PC-3 (cell line): Measurements from ENCODE around the gene NR1I3. TPM values are rescaled to one million over a fixed set of nuclear protein-coding genes. Genes with fewer than 3 reads are reported as not detected.
A peak's percentile ranks its signal among the peaks of the same experiment; 100 is the strongest.

ENCODE experiments used
- ATAC-seq: fragments of 200-7000 bp; cut with Tn5 transposase; 2 replicates; pipeline ENCODE4 v1.9.1; 2020; ENCODE audit warnings: mild to moderate bottlenecking, moderate library complexity
- BruUV-seq: library from RNA; stranded (reverse); fragments of 400-500 nt; replicated peaks from 2 replicates; lab custom pipeline; 2021; lab: Mats Ljungman, UMichigan
- CTCF ChIA-PET: fragments of 300-600 bp; sonication (Branson Sonifier 250); formaldehyde crosslinking; loops from one replicate; lab custom pipeline; 2022; ENCODE audit warnings: antibody characterized with exemption; lab: Charles Lee
- POLR2A ChIA-PET: fragments of 300-600 bp; sonication (Branson Sonifier 250); formaldehyde crosslinking; loops from one replicate; lab custom pipeline; 2022; ENCODE audit warnings: antibody characterized with exemption; ENCODE audit not compliant: unreplicated experiment; lab: Charles Lee
- DNase-seq: peaks from one replicate; pipeline ENCODE4 v3.0.0-alpha.2; 2015
- H2AFZ ChIP-seq: fragments of 300-600 bp; sonication (generic); 2 replicates; pipeline ENCODE4 v1.6.0; 2016; ENCODE audit warnings: antibody characterized with exemption, low read length
- H3F3A ChIP-seq: fragments of 300-600 bp; sonication (generic); one replicate; pipeline ENCODE4 v1.6.0; 2017; ENCODE audit warnings: antibody characterized with exemption, low read length, control low read depth, mild to moderate bottlenecking; ENCODE audit not compliant: unreplicated experiment
- H3K27ac ChIP-seq: fragments of 300-600 bp; sonication (generic); 2 replicates; pipeline ENCODE4 v1.5.1; 2016; ENCODE audit warnings: mild to moderate bottlenecking, low read length
- H3K27me3 ChIP-seq: fragments of 300-600 bp; sonication (generic); 2 replicates; pipeline ENCODE4 v1.6.1; 2016; ENCODE audit warnings: low read length, mixed read lengths
- H3K36me3 ChIP-seq: fragments of 300-600 bp; sonication (generic); 2 replicates; pipeline ENCODE4 v1.6.1; 2016; ENCODE audit warnings: low read depth, mixed run types, low read length, mixed read lengths
- H3K4me1 ChIP-seq: fragments of 300-600 bp; sonication (generic); 2 replicates; pipeline ENCODE4 v1.5.1; 2016; ENCODE audit warnings: low read length; ENCODE audit not compliant: insufficient read depth
- H3K4me2 ChIP-seq: fragments of 300-600 bp; sonication (generic); 2 replicates; pipeline ENCODE4 v1.6.0; 2016; ENCODE audit warnings: low read length
- H3K4me3 ChIP-seq: fragments of 300-600 bp; sonication (generic); 2 replicates; pipeline ENCODE4 v1.5.1; 2016; ENCODE audit warnings: mild to moderate bottlenecking, low read length, mixed read lengths
- H3K79me2 ChIP-seq: fragments of 300-600 bp; sonication (generic); 2 replicates; pipeline ENCODE4 v1.6.1; 2017; ENCODE audit warnings: low read length, mixed read lengths
- H3K9ac ChIP-seq: fragments of 300-600 bp; sonication (generic); 2 replicates; pipeline ENCODE4 v1.6.0; 2016; ENCODE audit warnings: mild to moderate bottlenecking, low read length
- H3K9me2 ChIP-seq: fragments of 300-600 bp; sonication (generic); replicated peaks from 2 replicates; pipeline ENCODE4 v1.6.1; 2016; ENCODE audit warnings: mixed run types, low read length, mixed read lengths
- H3K9me3 ChIP-seq: fragments of 300-600 bp; sonication (generic); 2 replicates; pipeline ENCODE4 v1.6.1; 2016; ENCODE audit warnings: low read length, mixed read lengths
- H4K20me1 ChIP-seq: fragments of 300-600 bp; sonication (generic); 2 replicates; pipeline ENCODE4 v1.6.1; 2016; ENCODE audit warnings: low read length, mixed read lengths
- CTCF ChIP-seq: fragments of 300-600 bp; sonication (generic); conservative IDR thresholded peaks from 2 replicates; pipeline ENCODE4 v1.5.1; 2017; ENCODE audit warnings: antibody characterized with exemption, low read depth, mild to moderate bottlenecking, low read length
- EZH2 ChIP-seq: fragments of 300-600 bp; sonication (generic); IDR thresholded peaks from one replicate; pipeline ENCODE4 v1.6.1; 2017; ENCODE audit warnings: antibody characterized with exemption, mild to moderate bottlenecking, low read length; ENCODE audit not compliant: unreplicated experiment
- EZH2phosphoT487 ChIP-seq: fragments of 300-600 bp; sonication (generic); IDR thresholded peaks from 2 replicates; pipeline ENCODE4 v1.6.1; 2018; ENCODE audit warnings: mild to moderate bottlenecking, antibody characterized with exemption, low read length, borderline replicate concordance
- intact Hi-C: fragments of 100-400 bp; cut with micrococcal nuclease; formaldehyde crosslinking; loops from 2 replicates; pipeline ENCODE4 v1.9.0; 2023
- total RNA-seq: library from RNA; depleted of rRNA; stranded (reverse); fragments of >200 nt; gene quantifications from 2 replicates; pipeline ENCODE4 v1.2.3, GENCODE V29; 2014

NR1I3 gene
- total RNA-seq, 1 experiment from 2014 or later, result not detected

- no peaks in the 10 kb centered on the region for H3K9me2 ChIP-seq
- peak; percentile 18 for ATAC-seq
- no peak overlapping the region for H3K4me2 ChIP-seq
- no peaks in the 10 kb centered on the region for H3K36me3 ChIP-seq
- DNase-seq, result no peak
- H3K4me1 ChIP-seq, result no peaks in the 10 kb centered on the region
- no peaks in the 10 kb centered on the region for H4K20me1 ChIP-seq
- ChIA-PET POLR2A (interaction anchor here (0.6 kb wide), 1 partner anchor 32 kb away, joined by 17 read pairs; no protein-coding TSS in a partner anchor), CTCF (no interaction called here)
- no peak overlapping the region for H3K9ac ChIP-seq
- no peaks in the 10 kb centered on the region for H3F3A ChIP-seq
- H3K27me3 ChIP-seq, result no peaks in the 10 kb centered on the region
- H2AFZ ChIP-seq, result no peak overlapping the region
- no peaks in the 10 kb centered on the region for H3K79me2 ChIP-seq
- no TSS peak for BruUV-seq
- intact Hi-C loops, result no loop called here
- no peak overlapping the region for H3K4me3 ChIP-seq
- TF ChIP-seq EZH2 (no peak), EZH2phosphoT487 (no peak), CTCF (no peak)
- H3K27ac ChIP-seq, result no peak overlapping the region
- H3K9me3 ChIP-seq, result no peaks in the 10 kb centered on the region
Measured at GRCh38 chr1:161235957-161236775, 1.8 kb downstream of the NR1I3 start.

- Histone ChIP-seq H3K79me2 (no peaks in the 10 kb centered on the region), H2AFZ (no peak overlapping the region), H4K20me1 (no peaks in the 10 kb centered on the region), H3K9me3 (no peaks in the 10 kb centered on the region), H3K4me1 (peaks cover under 1% of the 10 kb centered on the region; the same call in 1 of the 2 replicates), H3K27ac (no peak overlapping the region), H3K4me2 (no peak overlapping the region), H3K9me2 (no peaks in the 10 kb centered on the region), H3K36me3 (peaks cover 22% of the 10 kb centered on the region), H3K4me3 (no peak overlapping the region), H3K9ac (no peak overlapping the region), H3K27me3 (no peaks in the 10 kb centered on the region), H3F3A (no peaks in the 10 kb centered on the region)
- POLR2A ChIA-PET, result no interaction called here
- intact Hi-C loops, result no loop called here
- ATAC-seq (no peak), DNase-seq (no peak)
- CTCF ChIA-PET, result no interaction called here
- no peak for TF ChIP-seq CTCF
- no peak for TF ChIP-seq EZH2
- TF ChIP-seq EZH2phosphoT487, result no peak
- no TSS peak for BruUV-seq
Measured at GRCh38 chr1:161233102-161233501, 4.9 kb downstream of the NR1I3 start.

- H3F3A ChIP-seq, result no peaks in the 10 kb centered on the region
- ATAC-seq (no peak), DNase-seq (no peak)
- intact Hi-C loops, result no loop called here
- no peak overlapping the region for H3K9ac ChIP-seq
- peaks cover 22% of the 10 kb centered on the region for H3K36me3 ChIP-seq
- peaks cover 16% of the 10 kb centered on the region for H3K79me2 ChIP-seq
- no peak overlapping the region for H3K27ac ChIP-seq
- H4K20me1 ChIP-seq, result no peaks in the 10 kb centered on the region
- H3K4me3 ChIP-seq, result no peak overlapping the region
- BruUV-seq, result no TSS peak
- H3K9me3 ChIP-seq, result no peaks in the 10 kb centered on the region
- no peak overlapping the region for H3K4me2 ChIP-seq
- ChIA-PET POLR2A (no interaction called here), CTCF (interaction anchor here (1.6 to 1.8 kb wide), 2 partner anchors 144 to 151 kb away, joined by 8 to 9 read pairs; no protein-coding TSS in a partner anchor)
- TF ChIP-seq EZH2, result no peak
- TF ChIP-seq CTCF, result no peak
- no peak for TF ChIP-seq EZH2phosphoT487
- no peak overlapping the region for H2AFZ ChIP-seq
- H3K4me1 ChIP-seq, result peaks cover 18% of the 10 kb centered on the region
- no peaks in the 10 kb centered on the region for H3K27me3 ChIP-seq
- no peaks in the 10 kb centered on the region for H3K9me2 ChIP-seq
Measured at GRCh38 chr1:161230762-161231161, 7.2 kb downstream of the NR1I3 start.
